ENCODE measurements around the gene SFMBT2.

Gene SFMBT2

GRCh38 chr10:7414766-7415165 lies 3.9 kb upstream of the SFMBT2 start:
- TF ChIP-seq ZFX (IDR thresholded peaks at IDR 0.05; ENCODE audit: borderline replicate concordance): no peak
- TF ChIP-seq, protein P1, sequence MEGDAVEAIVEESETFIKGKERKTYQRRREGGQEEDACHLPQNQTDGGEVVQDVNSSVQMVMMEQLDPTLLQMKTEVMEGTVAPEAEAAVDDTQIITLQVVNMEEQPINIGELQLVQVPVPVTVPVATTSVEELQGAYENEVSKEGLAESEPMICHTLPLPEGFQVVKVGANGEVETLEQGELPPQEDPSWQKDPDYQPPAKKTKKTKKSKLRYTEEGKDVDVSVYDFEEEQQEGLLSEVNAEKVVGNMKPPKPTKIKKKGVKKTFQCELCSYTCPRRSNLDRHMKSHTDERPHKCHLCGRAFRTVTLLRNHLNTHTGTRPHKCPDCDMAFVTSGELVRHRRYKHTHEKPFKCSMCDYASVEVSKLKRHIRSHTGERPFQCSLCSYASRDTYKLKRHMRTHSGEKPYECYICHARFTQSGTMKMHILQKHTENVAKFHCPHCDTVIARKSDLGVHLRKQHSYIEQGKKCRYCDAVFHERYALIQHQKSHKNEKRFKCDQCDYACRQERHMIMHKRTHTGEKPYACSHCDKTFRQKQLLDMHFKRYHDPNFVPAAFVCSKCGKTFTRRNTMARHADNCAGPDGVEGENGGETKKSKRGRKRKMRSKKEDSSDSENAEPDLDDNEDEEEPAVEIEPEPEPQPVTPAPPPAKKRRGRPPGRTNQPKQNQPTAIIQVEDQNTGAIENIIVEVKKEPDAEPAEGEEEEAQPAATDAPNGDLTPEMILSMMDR (IDR thresholded peaks at IDR 0.05): no peak
- no peak overlapping the region for H3K27ac ChIP-seq

DNA sequence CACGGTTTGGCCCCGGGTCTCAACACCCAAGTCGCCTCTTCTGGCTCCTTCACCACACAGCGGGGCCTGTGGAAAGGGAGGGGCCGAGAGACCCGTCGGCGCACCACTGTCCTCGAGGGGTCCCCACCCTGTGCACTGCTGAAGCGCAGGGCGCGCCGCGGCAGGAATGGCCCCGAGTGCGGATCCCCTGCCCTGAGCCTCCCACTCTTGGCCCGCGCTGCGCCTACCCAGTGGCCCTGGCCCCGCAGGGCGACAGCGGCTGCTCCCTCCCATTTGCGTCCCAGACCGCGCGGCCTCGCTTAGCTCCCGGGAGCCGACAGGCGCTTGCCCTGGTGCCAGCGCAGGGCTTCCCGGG lies 2.1 kb upstream of the SFMBT2 start:
- H3K27ac ChIP-seq: no peak overlapping the region
- TF ChIP-seq, protein P1 (IDR thresholded peaks at IDR 0.05): no peak
- TF ChIP-seq ZFX (IDR thresholded peaks at IDR 0.05; ENCODE audit: borderline replicate concordance): no peak

DNA sequence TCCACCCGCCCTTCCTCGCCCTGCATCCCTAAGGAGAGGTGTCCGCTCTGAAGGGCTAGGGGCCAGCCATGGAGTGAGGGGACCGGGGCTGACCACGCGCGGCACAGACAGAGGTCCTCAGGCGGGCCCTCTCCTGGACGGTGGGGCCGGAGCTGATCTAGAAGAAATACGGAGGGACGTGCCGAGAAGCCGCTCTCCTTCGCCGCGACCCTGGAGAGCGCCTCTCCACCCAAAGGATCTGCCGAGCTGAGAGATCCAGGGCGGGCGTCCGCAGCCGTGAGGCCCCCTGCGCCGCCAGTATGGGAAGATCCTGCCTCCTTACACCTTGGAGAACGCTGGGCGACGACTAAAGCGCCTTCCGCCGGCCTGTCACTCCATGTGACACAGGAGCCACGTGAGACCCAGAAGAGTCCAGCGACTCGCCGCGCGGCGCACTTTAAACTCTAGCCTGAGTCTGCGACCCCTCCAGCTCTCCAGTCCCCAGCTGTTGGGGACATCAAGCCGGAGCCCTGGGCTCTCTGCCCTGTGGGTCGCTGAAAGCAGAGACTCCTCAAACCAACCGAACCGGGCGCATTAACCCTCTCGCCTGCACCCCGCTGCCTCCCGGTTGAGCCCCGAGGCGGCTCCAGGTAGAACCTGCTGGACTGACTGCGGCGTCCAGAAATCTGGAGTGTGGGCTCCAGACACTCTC lies 1.5 kb upstream of the SFMBT2 start:
- TF ChIP-seq, protein P1 (IDR thresholded peaks at IDR 0.05): no peak
- TF ChIP-seq ZFX (IDR thresholded peaks at IDR 0.05; ENCODE audit: borderline replicate concordance): no peak
- H3K27ac ChIP-seq: no peak overlapping the region

DNA sequence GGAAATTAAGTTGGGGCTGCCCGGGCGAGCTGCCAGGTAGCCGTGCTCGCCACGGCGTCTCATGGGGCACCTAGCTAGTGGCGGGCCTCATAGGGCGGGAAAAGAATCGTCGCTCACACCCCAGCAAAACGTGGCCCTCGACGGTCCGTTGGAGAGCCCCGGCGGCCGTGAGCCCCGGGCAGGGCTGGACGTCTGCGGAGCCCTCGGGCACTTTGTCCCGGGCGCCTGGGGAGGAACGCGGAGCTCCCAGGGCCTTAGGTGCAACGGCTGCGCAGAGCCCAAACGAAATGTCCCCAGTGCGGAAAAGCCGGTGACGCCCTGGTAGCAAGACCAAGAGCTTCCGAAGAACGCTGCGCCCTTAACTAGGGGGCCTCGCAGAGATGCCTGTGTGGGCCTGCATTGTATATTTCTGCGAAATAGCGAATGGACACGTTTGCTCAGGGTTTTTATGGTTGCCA lies 866 bp upstream of the SFMBT2 start:
- no peak overlapping the region for H3K27ac ChIP-seq
- TF ChIP-seq ZFX (IDR thresholded peaks at IDR 0.05; ENCODE audit: borderline replicate concordance): no peak
- TF ChIP-seq, protein P1 (IDR thresholded peaks at IDR 0.05): no peak

DNA sequence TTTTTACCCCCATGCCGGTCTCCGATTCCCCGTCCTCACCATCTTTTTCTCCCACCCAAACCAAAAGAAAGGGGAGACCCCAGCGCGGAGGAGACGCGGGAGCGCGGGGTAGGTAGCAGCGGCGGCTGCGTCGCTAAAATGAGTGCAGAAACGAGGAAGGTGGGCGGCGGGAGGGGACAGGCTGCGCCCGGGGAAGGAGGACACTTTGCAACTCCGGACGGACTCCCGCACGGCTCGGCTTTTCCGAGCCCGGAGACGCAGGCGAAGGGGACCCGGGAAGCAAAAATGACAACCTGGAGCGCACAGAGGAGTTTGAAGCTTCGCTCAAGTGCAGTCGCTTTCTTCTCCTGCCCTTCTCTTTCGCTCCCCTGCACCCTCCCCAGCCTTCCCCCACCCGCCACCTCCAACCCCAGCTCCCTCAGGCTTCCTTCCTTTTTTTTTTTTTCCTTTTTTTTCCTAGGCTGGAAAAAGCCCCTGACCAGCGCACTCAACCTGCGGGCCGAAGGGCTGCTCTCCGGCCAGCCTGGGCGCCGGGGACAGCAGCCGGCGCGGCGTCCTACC lies 453 bp downstream of the SFMBT2 start:
- peak overlapping the region; percentile 69 for H3K27ac ChIP-seq
- TF ChIP-seq, protein P1 (IDR thresholded peaks at IDR 0.05): no peak
- no peak for TF ChIP-seq ZFX (IDR thresholded peaks at IDR 0.05; ENCODE audit: borderline replicate concordance)

GRCh38 chr10:7409732-7410168 lies 1.1 kb downstream of the SFMBT2 start:
- TF ChIP-seq, protein P1 (IDR thresholded peaks at IDR 0.05): no peak
- no peak for TF ChIP-seq ZFX (IDR thresholded peaks at IDR 0.05; ENCODE audit: borderline replicate concordance)
- peak overlapping the region; percentile 69 for H3K27ac ChIP-seq

DNA sequence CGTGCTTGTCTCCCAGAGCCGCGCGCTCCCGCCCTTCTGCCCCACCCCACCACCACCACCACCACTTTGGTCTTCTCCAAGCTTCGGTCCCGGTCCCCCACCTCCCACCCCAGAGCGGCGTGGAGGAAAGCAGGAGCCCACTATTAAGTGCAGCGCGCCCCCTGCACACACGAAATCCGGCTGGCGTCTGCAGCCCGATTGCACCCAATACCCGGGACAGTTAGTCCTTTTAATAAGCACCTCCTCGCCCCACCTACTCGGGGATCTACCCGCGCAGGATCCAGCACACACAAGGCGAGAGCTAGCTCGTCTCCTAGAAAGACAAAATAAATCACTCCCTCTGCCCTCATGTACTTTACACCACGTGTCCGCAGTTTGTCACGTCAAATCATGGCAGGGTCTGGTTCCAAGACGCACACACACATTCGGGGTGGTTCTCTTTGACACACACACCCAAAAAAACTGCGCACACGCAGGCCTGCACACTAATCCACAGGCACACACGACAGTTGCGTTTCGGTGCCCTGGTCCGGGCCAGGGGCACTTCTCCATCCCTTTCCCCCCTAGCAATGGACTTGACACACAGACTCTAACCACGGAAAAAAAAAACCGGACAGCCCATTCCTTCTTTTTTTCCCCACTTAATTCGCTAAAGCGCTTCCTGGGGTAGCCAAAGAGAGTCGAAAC lies 1.6 kb downstream of the SFMBT2 start:
- TF ChIP-seq, protein P1 (IDR thresholded peaks at IDR 0.05): no peak
- no peak for TF ChIP-seq ZFX (IDR thresholded peaks at IDR 0.05; ENCODE audit: borderline replicate concordance)
- H3K27ac ChIP-seq: peak overlapping the region; percentile 69
